ENCODE measurements around the gene TNNC2.

DNA sequence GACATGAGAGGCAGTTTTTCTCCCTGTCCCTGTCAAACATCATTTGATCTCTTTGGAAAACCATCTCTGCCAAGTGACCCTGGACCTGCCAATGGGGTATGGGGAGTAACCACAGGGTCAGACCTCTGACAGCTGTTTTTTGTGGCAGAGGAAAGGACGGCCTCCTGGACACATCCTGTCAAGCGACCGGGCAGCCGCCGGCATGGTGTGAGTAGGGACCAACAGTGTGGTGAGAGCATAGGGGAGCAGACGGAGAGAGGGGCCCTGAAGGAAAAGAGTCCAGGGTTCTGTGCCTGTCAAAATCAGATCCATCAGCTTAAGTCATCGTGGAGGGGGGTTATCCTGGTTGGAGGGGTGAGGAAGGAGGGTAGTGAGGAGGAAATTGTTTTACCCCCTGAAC, 25.3 kb downstream of the TNNC2 start:
- TF ChIP-seq TAF1 (IDR thresholded peaks at IDR 0.05; ENCODE audit: borderline replicate concordance, low read depth, low read length): no peak
- TF ChIP-seq POLR2AphosphoS5 (IDR thresholded peaks at IDR 0.05; ENCODE audit: low read depth, low read length): no peak
- no peak for TF ChIP-seq RAD21 (IDR thresholded peaks at IDR 0.05; ENCODE audit: low read length)
- TF ChIP-seq FOXM1 (IDR thresholded peaks at IDR 0.05; ENCODE audit: low read depth): no peak
- no peak for TF ChIP-seq EZH2phosphoT487 (IDR thresholded peaks at IDR 0.05; ENCODE audit: borderline replicate concordance, low read depth)
- TF ChIP-seq EP300 (IDR thresholded peaks at IDR 0.05; ENCODE audit: borderline replicate concordance in 1 of 2, low read depth in 1 of 2, low read length in 1 of 2): no peak
- no peak for TF ChIP-seq RFX5 (IDR thresholded peaks at IDR 0.05; ENCODE audit: low read length)
- TF ChIP-seq, protein P1, sequence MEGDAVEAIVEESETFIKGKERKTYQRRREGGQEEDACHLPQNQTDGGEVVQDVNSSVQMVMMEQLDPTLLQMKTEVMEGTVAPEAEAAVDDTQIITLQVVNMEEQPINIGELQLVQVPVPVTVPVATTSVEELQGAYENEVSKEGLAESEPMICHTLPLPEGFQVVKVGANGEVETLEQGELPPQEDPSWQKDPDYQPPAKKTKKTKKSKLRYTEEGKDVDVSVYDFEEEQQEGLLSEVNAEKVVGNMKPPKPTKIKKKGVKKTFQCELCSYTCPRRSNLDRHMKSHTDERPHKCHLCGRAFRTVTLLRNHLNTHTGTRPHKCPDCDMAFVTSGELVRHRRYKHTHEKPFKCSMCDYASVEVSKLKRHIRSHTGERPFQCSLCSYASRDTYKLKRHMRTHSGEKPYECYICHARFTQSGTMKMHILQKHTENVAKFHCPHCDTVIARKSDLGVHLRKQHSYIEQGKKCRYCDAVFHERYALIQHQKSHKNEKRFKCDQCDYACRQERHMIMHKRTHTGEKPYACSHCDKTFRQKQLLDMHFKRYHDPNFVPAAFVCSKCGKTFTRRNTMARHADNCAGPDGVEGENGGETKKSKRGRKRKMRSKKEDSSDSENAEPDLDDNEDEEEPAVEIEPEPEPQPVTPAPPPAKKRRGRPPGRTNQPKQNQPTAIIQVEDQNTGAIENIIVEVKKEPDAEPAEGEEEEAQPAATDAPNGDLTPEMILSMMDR (IDR thresholded peaks at IDR 0.05): no peak
- TF ChIP-seq CHD2 (IDR thresholded peaks at IDR 0.05; ENCODE audit: low read length, partially characterized antibody): no peak
- TF ChIP-seq, protein P2, sequence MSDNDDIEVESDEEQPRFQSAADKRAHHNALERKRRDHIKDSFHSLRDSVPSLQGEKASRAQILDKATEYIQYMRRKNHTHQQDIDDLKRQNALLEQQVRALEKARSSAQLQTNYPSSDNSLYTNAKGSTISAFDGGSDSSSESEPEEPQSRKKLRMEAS (IDR thresholded peaks at IDR 0.05; ENCODE audit: low read depth): no peak
- TF ChIP-seq MXI1 (IDR thresholded peaks at IDR 0.05; ENCODE audit: low read depth, low read length): no peak
- TF ChIP-seq, protein P3, sequence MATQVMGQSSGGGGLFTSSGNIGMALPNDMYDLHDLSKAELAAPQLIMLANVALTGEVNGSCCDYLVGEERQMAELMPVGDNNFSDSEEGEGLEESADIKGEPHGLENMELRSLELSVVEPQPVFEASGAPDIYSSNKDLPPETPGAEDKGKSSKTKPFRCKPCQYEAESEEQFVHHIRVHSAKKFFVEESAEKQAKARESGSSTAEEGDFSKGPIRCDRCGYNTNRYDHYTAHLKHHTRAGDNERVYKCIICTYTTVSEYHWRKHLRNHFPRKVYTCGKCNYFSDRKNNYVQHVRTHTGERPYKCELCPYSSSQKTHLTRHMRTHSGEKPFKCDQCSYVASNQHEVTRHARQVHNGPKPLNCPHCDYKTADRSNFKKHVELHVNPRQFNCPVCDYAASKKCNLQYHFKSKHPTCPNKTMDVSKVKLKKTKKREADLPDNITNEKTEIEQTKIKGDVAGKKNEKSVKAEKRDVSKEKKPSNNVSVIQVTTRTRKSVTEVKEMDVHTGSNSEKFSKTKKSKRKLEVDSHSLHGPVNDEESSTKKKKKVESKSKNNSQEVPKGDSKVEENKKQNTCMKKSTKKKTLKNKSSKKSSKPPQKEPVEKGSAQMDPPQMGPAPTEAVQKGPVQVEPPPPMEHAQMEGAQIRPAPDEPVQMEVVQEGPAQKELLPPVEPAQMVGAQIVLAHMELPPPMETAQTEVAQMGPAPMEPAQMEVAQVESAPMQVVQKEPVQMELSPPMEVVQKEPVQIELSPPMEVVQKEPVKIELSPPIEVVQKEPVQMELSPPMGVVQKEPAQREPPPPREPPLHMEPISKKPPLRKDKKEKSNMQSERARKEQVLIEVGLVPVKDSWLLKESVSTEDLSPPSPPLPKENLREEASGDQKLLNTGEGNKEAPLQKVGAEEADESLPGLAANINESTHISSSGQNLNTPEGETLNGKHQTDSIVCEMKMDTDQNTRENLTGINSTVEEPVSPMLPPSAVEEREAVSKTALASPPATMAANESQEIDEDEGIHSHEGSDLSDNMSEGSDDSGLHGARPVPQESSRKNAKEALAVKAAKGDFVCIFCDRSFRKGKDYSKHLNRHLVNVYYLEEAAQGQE (IDR thresholded peaks at IDR 0.05; ENCODE audit: low read depth, low read length): no peak
- no peak for TF ChIP-seq TEAD4 (IDR thresholded peaks at IDR 0.05; ENCODE audit: borderline replicate concordance, insufficient read depth)
- TF ChIP-seq SIN3A (IDR thresholded peaks at IDR 0.05; ENCODE audit: borderline replicate concordance, low read depth, low read length): no peak

Measured in SK-N-SH (cell line).